Lower leg skin (tissue), 3 donors: ENCODE measurements around the gene PRR13.

ENCODE experiments used
- CTCF ChIP-seq, 3 donors: fragments of 450-650 bp; IDR thresholded peaks; one replicate each; pipeline ENCODE4 v1.5.1; 2016; ENCODE audit warnings: antibody characterized with exemption in 3 of 3, mild to moderate bottlenecking in 3 of 3, moderate library complexity in 2 of 3
- POLR2A ChIP-seq, 2 donors: fragments of 450-650 bp; IDR thresholded peaks; one replicate each; pipeline ENCODE4 v1.6.1; 2016 to 2017; ENCODE audit warnings: antibody characterized with exemption in 2 of 2, mild to moderate bottlenecking in 1 of 2, moderate library complexity in 1 of 2

- TF ChIP-seq CTCF (IDR thresholded peaks at IDR 0.05) (no peak), POLR2A (IDR thresholded peaks at IDR 0.05) (no peak)
Observed at GRCh38 chr12:53461059-53461458, 19.5 kb downstream of the PRR13 start.
